NCI-H82 treated with DMSO at 0.1 percent for 48 hours (cell line): Measurements from ENCODE around the gene PLIN1.

Experiments used
- DNase-seq: peaks from one replicate; lab custom pipeline; 2025; ENCODE audit not compliant: unreplicated experiment; lab: John Stamatoyannopoulos, UW

PLIN1 gene

GRCh38 chr15:89654301-89654761 lies 24.8 kb downstream of the PLIN1 start:
- no peak for DNase-seq

GRCh38 chr15:89653578-89653977 lies 25.6 kb downstream of the PLIN1 start:
- no peak for DNase-seq

GRCh38 chr15:89652666-89653065 lies 26.5 kb downstream of the PLIN1 start:
- DNase-seq = no peak

- no peak for DNase-seq
Observed at GRCh38 chr15:89652131-89652530, 27.0 kb downstream of the PLIN1 start.

GRCh38 chr15:89649716-89650115 lies 29.5 kb downstream of the PLIN1 start:
- DNase-seq = no peak

GRCh38 chr15:89649013-89649625 lies 30.0 kb downstream of the PLIN1 start:
- no peak for DNase-seq

- DNase-seq = no peak
Observed at GRCh38 chr15:89648106-89649012, 30.8 kb downstream of the PLIN1 start.

GRCh38 chr15:89647191-89647851 lies 31.8 kb downstream of the PLIN1 start:
- DNase-seq = peak; percentile 4

GRCh38 chr15:89646416-89647141 lies 32.6 kb downstream of the PLIN1 start:
- DNase-seq = no peak

GRCh38 chr15:89645680-89646079 lies 33.5 kb downstream of the PLIN1 start:
- DNase-seq = no peak

GRCh38 chr15:89642106-89642505 lies 37.1 kb downstream of the PLIN1 start:
- DNase-seq = no peak

GRCh38 chr15:89641053-89641452 lies 38.1 kb downstream of the PLIN1 start:
- DNase-seq = no peak

GRCh38 chr15:89640245-89640644 lies 38.9 kb downstream of the PLIN1 start:
- no peak for DNase-seq

GRCh38 chr15:89633585-89633984 lies 45.6 kb downstream of the PLIN1 start:
- DNase-seq = no peak

- DNase-seq = no peak
Observed at GRCh38 chr15:89632563-89633430, 46.4 kb downstream of the PLIN1 start.

GRCh38 chr15:89631902-89632264 lies 47.3 kb downstream of the PLIN1 start:
- DNase-seq = no peak

GRCh38 chr15:89630974-89631901 lies 47.9 kb downstream of the PLIN1 start:
- DNase-seq = no peak

- no peak for DNase-seq
Observed at GRCh38 chr15:89630260-89630659, 48.9 kb downstream of the PLIN1 start.

- DNase-seq = no peak
Observed at GRCh38 chr15:89629829-89630228, 49.3 kb downstream of the PLIN1 start.
